Neural crest cell (in vitro differentiated cells): ENCODE results near the gene CNIH3. TPM values are rescaled to one million over a fixed set of nuclear protein-coding genes. Genes with fewer than 3 reads are reported as not detected.

Source experiments
- DNase-seq: peaks from one replicate; pipeline ENCODE4 v3.0.0; 2021; ENCODE audit warnings: low read depth, mixed read lengths, low spot score
- H3K27ac Mint-ChIP-seq: one replicate; pipeline ENCODE4 v1.8.0; 2021; ENCODE audit warnings: mild to moderate bottlenecking, mixed read lengths; ENCODE audit not compliant: unreplicated experiment
- H3K27me3 Mint-ChIP-seq: 2 replicates; pipeline ENCODE4 v1.8.0; 2021; ENCODE audit warnings: low read depth, mild to moderate bottlenecking, mixed read lengths
- H3K36me3 Mint-ChIP-seq: 2 replicates; pipeline ENCODE4 v1.8.0; 2021; ENCODE audit warnings: low read depth, mild to moderate bottlenecking, mixed read lengths
- H3K4me1 Mint-ChIP-seq: 2 replicates; pipeline ENCODE4 v1.8.0; 2021; ENCODE audit warnings: mixed read lengths
- H3K4me3 Mint-ChIP-seq: one replicate; pipeline ENCODE4 v1.8.0; 2021; ENCODE audit warnings: mild to moderate bottlenecking, mixed read lengths
- H3K9me3 Mint-ChIP-seq: 2 replicates; pipeline ENCODE4 v1.8.0; 2021; ENCODE audit warnings: mixed read lengths
- total RNA-seq: library from RNA; stranded (reverse); gene quantifications from 2 replicates; pipeline ENCODE4 v1.2.1, GENCODE V29; 2021
- TF ChIP-seq, protein P1 (sequence below): fragments of 200-600 bp; sonication (generic); conservative IDR thresholded peaks from 2 replicates; pipeline ENCODE4 v1.5.0; 2021; ENCODE audit warnings: antibody characterized with exemption, mild to moderate bottlenecking

CNIH3 gene
- total RNA-seq, 1 donor from 2014 or later = 3.8 TPM

- no peak for DNase-seq
- Mint-ChIP-seq H3K36me3 (no peaks in the 10 kb centered on the region), H3K9me3 (no peaks in the 10 kb centered on the region), H3K27me3 (no peaks in the 10 kb centered on the region), H3K4me3 (no peak overlapping the region), H3K4me1 (peaks cover 30% of the 10 kb centered on the region), H3K27ac (no peak overlapping the region)
- TF ChIP-seq, protein P1, sequence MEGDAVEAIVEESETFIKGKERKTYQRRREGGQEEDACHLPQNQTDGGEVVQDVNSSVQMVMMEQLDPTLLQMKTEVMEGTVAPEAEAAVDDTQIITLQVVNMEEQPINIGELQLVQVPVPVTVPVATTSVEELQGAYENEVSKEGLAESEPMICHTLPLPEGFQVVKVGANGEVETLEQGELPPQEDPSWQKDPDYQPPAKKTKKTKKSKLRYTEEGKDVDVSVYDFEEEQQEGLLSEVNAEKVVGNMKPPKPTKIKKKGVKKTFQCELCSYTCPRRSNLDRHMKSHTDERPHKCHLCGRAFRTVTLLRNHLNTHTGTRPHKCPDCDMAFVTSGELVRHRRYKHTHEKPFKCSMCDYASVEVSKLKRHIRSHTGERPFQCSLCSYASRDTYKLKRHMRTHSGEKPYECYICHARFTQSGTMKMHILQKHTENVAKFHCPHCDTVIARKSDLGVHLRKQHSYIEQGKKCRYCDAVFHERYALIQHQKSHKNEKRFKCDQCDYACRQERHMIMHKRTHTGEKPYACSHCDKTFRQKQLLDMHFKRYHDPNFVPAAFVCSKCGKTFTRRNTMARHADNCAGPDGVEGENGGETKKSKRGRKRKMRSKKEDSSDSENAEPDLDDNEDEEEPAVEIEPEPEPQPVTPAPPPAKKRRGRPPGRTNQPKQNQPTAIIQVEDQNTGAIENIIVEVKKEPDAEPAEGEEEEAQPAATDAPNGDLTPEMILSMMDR = no peak
These were observed 114.8 kb downstream of the CNIH3 start for GRCh38 chr1:224730965-224731364.

- Mint-ChIP-seq H3K4me3 (no peak overlapping the region), H3K36me3 (no peaks in the 10 kb centered on the region), H3K9me3 (no peaks in the 10 kb centered on the region), H3K4me1 (peaks cover 31% of the 10 kb centered on the region), H3K27me3 (peaks cover 3% of the 10 kb centered on the region), H3K27ac (peak overlapping the region; percentile 29)
- no peak for DNase-seq
- TF ChIP-seq, protein P1 = no peak
These were observed 115.5 kb downstream of the CNIH3 start for GRCh38 chr1:224731633-224732032.

- H3K9me3 Mint-ChIP-seq = no peaks in the 10 kb centered on the region
- DNase-seq = no peak
- H3K27me3 Mint-ChIP-seq = peaks cover 6% of the 10 kb centered on the region
- no peak overlapping the region for H3K27ac Mint-ChIP-seq
- H3K36me3 Mint-ChIP-seq = no peaks in the 10 kb centered on the region
- TF ChIP-seq, protein P1 = no peak
- H3K4me1 Mint-ChIP-seq = peaks cover 35% of the 10 kb centered on the region
- H3K4me3 Mint-ChIP-seq = no peak overlapping the region
These were observed 116.4 kb downstream of the CNIH3 start for GRCh38 chr1:224732377-224733026.

DNA sequence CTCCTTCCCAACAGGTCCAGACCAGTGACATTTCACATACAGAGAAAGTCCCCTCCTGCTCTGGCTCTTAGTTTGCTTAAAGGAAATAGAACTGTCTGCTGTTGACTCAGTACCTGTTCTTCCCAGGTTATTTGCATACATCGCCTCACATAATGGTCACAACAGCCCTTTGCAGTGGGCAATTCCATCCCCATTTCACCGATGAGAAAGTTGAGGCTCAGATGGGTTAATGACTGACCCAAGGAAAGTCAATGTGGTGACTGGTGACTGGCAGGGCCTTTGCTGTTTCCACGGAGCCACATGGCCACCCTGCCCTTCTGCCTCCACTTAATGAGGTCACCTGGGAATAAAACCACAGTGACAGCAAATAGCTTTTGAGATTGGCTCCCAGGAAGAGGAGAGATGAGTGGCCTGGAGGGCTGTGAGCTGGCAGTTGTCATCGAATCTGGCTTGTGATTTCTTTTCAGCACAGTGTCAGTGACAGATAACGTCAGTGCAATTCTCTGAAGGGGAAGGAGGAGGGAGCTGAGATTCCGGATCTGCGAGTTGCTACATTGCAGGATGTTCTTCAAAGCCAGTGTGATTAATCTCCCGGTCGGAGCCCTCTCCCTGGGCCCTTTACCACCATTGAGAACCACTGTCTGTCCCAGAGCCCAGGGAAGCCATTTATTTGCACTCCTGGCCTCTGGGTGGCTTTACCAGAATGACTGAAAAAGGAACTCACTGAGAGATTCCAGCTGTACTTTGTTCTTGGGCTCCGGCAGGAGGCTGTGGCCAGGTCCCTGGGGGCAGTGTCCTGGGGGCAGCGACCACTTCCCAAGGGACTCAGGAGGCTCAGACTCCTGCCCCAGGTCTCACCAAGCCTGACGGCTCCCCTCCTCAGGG is 117.2 kb downstream of the CNIH3 start:
- TF ChIP-seq, protein P1 = no peak
- peaks cover 9% of the 10 kb centered on the region for H3K27me3 Mint-ChIP-seq
- H3K4me1 Mint-ChIP-seq = peaks cover 41% of the 10 kb centered on the region
- DNase-seq = no peak
- H3K27ac Mint-ChIP-seq = peak overlapping the region; percentile 64
- no peaks in the 10 kb centered on the region for H3K36me3 Mint-ChIP-seq
- no peaks in the 10 kb centered on the region for H3K9me3 Mint-ChIP-seq
- no peak overlapping the region for H3K4me3 Mint-ChIP-seq

- Mint-ChIP-seq H3K36me3 (no peaks in the 10 kb centered on the region), H3K27me3 (peaks cover 9% of the 10 kb centered on the region), H3K27ac (no peak overlapping the region), H3K9me3 (no peaks in the 10 kb centered on the region), H3K4me1 (peaks cover 41% of the 10 kb centered on the region), H3K4me3 (no peak overlapping the region)
- DNase-seq = no peak
- TF ChIP-seq, protein P1 = peak; percentile 18
These were observed 118.3 kb downstream of the CNIH3 start for GRCh38 chr1:224734261-224734935.
